GM12872 (cell line): ENCODE results near the gene DHRS12.

Experiments
- TF ChIP-seq, protein P1 (sequence below): IDR thresholded peaks from 3 replicates; pipeline ENCODE4 v1.5.1; 2011; ENCODE audit warnings: low read depth, mild to moderate bottlenecking, low read length, moderate library complexity; ENCODE audit not compliant: insufficient read depth

Gene DHRS12

DNA sequence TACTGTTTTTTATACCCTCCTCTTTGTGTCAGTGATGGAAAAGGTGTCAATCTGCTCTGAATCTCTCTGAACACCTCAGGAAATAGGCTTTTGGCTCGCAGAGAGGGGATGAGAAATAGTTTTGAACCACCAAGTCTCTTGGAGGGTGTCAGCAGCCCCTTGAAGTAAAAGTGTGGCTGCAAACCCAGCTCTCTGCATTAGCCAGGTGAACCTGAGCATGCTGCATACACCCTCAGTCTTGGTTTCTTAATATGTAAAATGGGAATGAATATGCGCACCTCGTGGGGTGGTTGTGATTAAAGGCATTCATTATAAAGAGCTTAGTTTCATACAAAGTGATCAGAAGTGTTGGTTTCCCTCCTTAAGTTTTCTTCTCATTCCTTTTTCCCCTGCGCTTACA, 1.4 kb upstream of the DHRS12 start:
- TF ChIP-seq, protein P1, sequence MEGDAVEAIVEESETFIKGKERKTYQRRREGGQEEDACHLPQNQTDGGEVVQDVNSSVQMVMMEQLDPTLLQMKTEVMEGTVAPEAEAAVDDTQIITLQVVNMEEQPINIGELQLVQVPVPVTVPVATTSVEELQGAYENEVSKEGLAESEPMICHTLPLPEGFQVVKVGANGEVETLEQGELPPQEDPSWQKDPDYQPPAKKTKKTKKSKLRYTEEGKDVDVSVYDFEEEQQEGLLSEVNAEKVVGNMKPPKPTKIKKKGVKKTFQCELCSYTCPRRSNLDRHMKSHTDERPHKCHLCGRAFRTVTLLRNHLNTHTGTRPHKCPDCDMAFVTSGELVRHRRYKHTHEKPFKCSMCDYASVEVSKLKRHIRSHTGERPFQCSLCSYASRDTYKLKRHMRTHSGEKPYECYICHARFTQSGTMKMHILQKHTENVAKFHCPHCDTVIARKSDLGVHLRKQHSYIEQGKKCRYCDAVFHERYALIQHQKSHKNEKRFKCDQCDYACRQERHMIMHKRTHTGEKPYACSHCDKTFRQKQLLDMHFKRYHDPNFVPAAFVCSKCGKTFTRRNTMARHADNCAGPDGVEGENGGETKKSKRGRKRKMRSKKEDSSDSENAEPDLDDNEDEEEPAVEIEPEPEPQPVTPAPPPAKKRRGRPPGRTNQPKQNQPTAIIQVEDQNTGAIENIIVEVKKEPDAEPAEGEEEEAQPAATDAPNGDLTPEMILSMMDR = no peak

DNA sequence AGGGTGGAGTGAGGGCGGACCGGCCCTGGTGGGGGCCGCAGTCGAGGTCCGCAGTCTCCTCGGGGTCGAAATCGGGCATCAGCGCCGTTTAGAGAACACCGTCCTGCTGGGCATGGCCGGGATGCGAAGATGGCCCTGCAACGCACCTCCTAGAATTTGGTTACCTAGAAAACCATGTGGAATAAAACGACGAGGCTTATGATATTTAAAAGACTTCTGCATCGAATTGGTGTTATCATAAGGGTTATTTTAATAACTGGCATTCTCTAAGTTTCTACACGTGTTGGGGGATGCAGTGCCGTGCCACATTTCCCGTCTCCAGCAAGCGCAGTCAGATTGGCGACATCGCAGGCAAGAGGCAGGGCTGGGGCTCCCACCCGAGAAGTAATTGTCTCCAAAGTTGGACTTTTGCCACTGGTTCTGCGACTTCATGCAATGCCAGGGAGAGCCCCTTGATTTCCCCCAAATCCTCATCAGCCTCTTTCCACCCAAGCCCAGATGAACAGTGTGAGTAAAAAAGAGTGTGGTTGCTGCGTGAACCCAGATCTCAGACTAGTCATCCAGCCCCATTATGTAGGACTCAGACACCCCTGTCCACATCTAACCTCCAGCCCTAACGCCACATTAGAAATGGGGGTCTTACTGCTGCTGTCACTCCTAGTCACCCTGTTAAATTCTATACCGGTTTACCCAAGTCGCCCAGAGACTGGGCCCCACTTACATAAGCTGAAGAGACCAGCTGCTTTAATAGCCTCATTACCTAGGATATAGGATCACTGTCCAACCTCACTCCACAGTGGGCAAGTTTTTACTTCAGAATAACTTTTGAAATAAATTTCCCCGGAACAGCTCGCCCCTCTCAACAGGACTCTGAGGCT, 571 bp upstream of the DHRS12 start:
- TF ChIP-seq, protein P1 = no peak

DNA sequence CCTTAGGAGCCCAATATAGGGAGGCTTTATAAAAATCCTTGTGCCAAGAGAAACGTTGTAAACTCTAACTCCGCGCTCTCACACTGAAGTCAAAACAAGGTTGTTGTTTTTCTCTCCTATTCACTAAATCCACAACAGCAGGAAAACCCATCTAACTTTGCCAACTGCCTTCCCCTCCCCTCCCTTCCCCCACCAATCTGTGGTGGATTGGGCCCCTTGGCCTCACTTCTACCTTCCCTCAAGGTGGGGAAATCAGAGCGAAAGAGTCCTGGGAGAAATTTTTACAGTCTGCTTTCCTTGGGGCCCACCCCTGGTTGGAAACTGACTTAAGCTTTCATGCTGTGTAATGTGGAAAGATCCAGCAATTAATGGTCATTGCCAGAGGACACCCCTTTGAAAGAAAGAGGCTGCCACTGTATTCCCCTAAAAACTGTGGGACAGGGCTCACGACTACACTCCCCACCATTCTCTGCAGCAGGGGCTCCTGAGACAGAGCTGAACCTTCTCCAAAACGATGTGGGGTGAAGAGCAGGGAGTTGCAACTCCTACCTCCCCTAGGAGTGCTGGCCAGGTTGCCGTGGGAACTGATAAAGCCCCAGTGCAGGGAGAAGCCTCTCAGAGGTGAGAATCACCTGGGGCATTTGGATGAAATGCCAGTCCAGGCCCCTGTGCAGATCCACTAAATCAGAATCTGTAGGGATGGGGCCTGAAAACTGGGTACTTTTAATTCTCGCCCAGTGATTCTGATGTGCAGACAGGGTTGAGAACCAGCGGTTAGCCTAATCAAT, 1.1 kb downstream of the DHRS12 start:
- TF ChIP-seq, protein P1 = no peak

DNA sequence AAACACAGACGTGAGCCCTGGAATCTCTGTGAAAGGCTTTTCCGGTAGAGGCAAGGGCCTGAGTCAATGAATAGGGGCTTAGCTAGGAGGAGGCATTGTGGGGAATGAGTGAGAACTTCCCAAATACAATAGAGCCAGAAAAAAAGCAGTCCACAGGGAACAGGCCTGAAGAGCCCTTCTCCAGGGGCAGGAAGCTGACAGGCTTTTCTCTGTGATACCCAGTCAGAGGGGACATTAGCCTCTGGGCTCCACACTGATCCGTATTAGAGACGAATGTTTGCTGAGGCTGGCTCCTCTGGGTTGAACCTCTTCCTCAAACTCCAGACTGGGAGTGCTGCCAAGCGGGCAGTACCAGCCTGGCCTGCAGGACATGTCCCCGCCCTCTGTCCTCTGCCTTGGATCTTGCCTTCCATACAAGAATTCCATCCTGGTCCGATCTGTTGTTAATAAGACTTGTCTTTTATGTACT, 2.3 kb downstream of the DHRS12 start:
- TF ChIP-seq, protein P1 = no peak

DNA sequence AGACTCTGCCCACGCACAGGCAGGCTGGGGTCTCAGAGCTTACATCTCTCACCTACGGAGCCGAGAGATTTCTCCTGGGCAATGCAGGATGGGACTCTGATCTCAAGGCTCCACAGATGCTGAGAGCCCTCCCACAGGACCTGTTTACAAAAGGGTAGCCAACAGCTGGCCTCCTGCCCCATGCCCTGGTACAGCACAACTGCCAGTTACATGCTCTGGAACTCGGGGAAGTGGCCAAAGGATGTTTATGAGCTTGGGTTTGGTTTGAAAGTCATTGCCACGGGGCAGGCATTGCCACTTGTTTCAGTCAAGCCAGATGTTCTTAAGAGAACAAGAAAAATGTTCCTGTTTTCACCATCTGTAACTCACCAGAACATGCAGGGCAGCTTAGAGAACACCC, 3.5 kb downstream of the DHRS12 start:
- TF ChIP-seq, protein P1 = no peak

DNA sequence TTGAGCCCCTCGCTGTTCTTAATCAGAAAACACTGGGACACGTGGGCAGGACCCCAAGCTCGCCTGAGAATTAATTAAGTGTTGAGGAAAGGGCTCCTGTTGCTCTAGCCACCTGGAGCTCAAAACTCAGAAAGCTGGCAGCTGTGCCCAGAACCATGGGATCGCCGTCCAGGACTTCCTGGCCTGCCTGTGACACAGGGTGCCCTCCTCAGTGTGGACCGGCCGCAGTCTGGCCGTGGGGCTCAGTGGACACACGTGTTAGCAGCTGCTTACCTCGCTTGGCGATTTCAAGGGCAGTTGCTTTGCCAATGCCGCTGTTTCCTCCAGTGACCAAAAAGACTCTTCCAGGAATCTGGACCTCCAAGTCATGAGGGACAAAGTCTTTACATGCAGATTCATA, 4.7 kb downstream of the DHRS12 start:
- TF ChIP-seq, protein P1 = no peak
